Calu3 (cell line): ENCODE data around the gene SOS1. TPM values are rescaled to one million over a fixed set of nuclear protein-coding genes. Genes with fewer than 3 reads are reported as not detected.

ENCODE experiments used
- BruUV-seq: library from RNA; stranded (reverse); fragments of 400-500 nt; replicated peaks from 2 replicates; lab custom pipeline; 2021; lab: Mats Ljungman, UMichigan
- CTCF ChIA-PET: fragments of 300-600 bp; sonication (Branson Sonifier 250); formaldehyde crosslinking; loops from one replicate; lab custom pipeline; 2022; ENCODE audit warnings: antibody characterized with exemption; lab: Charles Lee
- DNase-seq: peaks from one replicate; pipeline ENCODE4 v3.0.0; 2022
- H3K27ac Mint-ChIP-seq: one replicate; pipeline ENCODE4 v1.8.0; 2022; ENCODE audit warnings: mixed read lengths; ENCODE audit not compliant: unreplicated experiment
- H3K27me3 Mint-ChIP-seq: one replicate; pipeline ENCODE4 v1.8.0; 2022; ENCODE audit warnings: mixed read lengths; ENCODE audit not compliant: unreplicated experiment
- H3K36me3 Mint-ChIP-seq: one replicate; pipeline ENCODE4 v1.8.0; 2022; ENCODE audit warnings: mild to moderate bottlenecking, moderate library complexity, mixed read lengths; ENCODE audit not compliant: insufficient read depth, unreplicated experiment
- H3K4me1 Mint-ChIP-seq: one replicate; pipeline ENCODE4 v1.8.0; 2022; ENCODE audit warnings: mild to moderate bottlenecking, low read depth, mixed read lengths; ENCODE audit not compliant: unreplicated experiment
- H3K4me3 Mint-ChIP-seq: one replicate; pipeline ENCODE4 v1.8.0; 2022; ENCODE audit warnings: mild to moderate bottlenecking, low read depth, moderate library complexity, mixed read lengths; ENCODE audit not compliant: unreplicated experiment
- H3K9me3 Mint-ChIP-seq: one replicate; pipeline ENCODE4 v1.8.0; 2022; ENCODE audit warnings: low read depth, mixed read lengths; ENCODE audit not compliant: unreplicated experiment
- intact Hi-C: fragments of 100-400 bp; cut with micrococcal nuclease; formaldehyde crosslinking; loops from one replicate; pipeline ENCODE4 v1.10.0; 2022; ENCODE audit not compliant: unreplicated experiment
- total RNA-seq: library from RNA; stranded (reverse); gene quantifications from 2 replicates; pipeline ENCODE4 v1.2.3, GENCODE V29; 2022
- TF ChIP-seq, protein P1 (sequence below): fragments of 200-600 bp; IDR thresholded peaks from one replicate; pipeline ENCODE4 v1.8.0; 2022; ENCODE audit warnings: antibody characterized with exemption; ENCODE audit not compliant: unreplicated experiment

Gene SOS1
- total RNA-seq, 1 experiment from 2014 or later = 40.0 TPM

DNA sequence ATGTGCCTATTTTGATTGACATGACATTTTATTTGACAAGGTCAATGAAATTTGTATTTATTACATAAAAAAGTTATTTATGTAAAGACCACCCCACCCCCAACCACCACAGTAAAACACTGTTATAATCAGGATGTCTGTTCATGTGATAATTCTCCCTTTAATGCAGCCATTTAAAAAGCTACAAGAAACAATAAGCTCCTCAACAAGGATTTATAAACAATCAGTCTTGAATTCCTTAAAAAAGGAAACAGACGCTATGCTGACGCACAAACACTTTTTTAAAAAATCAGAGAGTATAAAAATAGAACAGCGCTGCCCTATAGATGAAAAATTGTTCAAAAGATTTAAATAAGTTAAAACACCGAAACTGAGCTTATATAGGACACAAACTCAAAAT is 102.2 kb downstream of the SOS1 start:
- Mint-ChIP-seq H3K9me3 (no peaks in the 10 kb centered on the region), H3K36me3 (no peaks in the 10 kb centered on the region), H3K27me3 (no peaks in the 10 kb centered on the region), H3K4me3 (no peak overlapping the region), H3K4me1 (no peaks in the 10 kb centered on the region), H3K27ac (no peak overlapping the region)
- TF ChIP-seq, protein P1, sequence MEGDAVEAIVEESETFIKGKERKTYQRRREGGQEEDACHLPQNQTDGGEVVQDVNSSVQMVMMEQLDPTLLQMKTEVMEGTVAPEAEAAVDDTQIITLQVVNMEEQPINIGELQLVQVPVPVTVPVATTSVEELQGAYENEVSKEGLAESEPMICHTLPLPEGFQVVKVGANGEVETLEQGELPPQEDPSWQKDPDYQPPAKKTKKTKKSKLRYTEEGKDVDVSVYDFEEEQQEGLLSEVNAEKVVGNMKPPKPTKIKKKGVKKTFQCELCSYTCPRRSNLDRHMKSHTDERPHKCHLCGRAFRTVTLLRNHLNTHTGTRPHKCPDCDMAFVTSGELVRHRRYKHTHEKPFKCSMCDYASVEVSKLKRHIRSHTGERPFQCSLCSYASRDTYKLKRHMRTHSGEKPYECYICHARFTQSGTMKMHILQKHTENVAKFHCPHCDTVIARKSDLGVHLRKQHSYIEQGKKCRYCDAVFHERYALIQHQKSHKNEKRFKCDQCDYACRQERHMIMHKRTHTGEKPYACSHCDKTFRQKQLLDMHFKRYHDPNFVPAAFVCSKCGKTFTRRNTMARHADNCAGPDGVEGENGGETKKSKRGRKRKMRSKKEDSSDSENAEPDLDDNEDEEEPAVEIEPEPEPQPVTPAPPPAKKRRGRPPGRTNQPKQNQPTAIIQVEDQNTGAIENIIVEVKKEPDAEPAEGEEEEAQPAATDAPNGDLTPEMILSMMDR = no peak
- no peak for DNase-seq
- CTCF ChIA-PET = interaction anchor here (0.5 to 0.6 kb wide), 2 partner anchors 18 to 1878 kb away, joined by 3 read pairs; no protein-coding TSS in a partner anchor
- BruUV-seq = no TSS peak
- intact Hi-C loops = no loop called here

- Mint-ChIP-seq H3K9me3 (no peaks in the 10 kb centered on the region), H3K27me3 (no peaks in the 10 kb centered on the region), H3K4me1 (no peaks in the 10 kb centered on the region), H3K36me3 (peaks cover 7% of the 10 kb centered on the region), H3K4me3 (no peak overlapping the region), H3K27ac (no peak overlapping the region)
- TF ChIP-seq, protein P1 = no peak
- no TSS peak for BruUV-seq
- CTCF ChIA-PET = interaction anchor here (0.6 to 1.2 kb wide), 3 partner anchors 9 to 799 kb away, joined by 3 read pairs; no protein-coding TSS in a partner anchor
- intact Hi-C loops = no loop called here
- DNase-seq = no peak
Observed at GRCh38 chr2:39017334-39017733, 103.5 kb downstream of the SOS1 start.

DNA sequence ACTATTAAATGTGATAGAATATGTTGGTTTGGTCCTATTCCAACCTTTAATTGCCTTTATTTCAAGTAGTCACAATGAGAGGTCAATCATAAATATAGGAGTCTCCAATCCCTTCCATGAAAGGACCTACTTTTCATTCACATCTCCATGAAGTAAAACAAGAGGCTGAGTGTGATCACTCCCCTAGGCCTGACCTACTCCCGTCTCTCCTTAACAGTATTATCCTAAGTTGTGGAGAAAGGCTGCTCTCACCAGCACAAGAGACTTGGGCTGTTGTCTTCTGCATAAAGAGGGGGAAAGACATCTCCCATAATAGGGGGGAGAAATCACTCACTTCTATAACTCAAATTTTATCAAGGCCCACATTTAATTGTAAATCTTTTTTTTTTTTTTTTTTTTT is 105.4 kb downstream of the SOS1 start:
- CTCF ChIA-PET = no interaction called here
- no peak overlapping the region for H3K27ac Mint-ChIP-seq

DNA sequence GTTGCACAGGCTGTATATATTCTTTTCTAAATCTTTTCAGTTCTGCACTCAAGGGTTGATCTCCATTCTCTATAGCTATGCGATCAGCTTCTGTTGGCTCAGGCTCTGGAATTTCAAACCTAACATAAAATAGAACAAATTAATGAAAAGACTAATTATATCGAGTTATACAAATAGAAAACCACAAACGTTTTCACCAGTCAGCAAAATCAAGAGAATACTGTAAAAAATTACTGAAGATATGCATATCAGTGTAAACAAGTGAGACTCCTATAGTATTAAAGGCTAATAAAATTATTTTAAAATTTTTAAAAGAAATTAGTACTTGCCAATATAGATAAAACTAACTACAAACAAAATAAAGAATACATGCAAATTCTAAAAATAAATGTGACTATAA is 107.0 kb downstream of the SOS1 start:
- no peak for DNase-seq
- intact Hi-C loops = no loop called here
- Mint-ChIP-seq H3K27me3 (no peaks in the 10 kb centered on the region), H3K4me3 (no peak overlapping the region), H3K9me3 (no peaks in the 10 kb centered on the region), H3K4me1 (no peaks in the 10 kb centered on the region), H3K36me3 (peaks cover 11% of the 10 kb centered on the region), H3K27ac (no peak overlapping the region)
- TF ChIP-seq, protein P1 = no peak
- no TSS peak for BruUV-seq
- CTCF ChIA-PET = no interaction called here

More for the DNA sequence above, 105.4 kb downstream of the SOS1 start:
- Mint-ChIP-seq H3K9me3 (no peaks in the 10 kb centered on the region), H3K4me1 (no peaks in the 10 kb centered on the region), H3K27me3 (no peaks in the 10 kb centered on the region), H3K4me3 (no peak overlapping the region), H3K36me3 (peaks cover 8% of the 10 kb centered on the region)
- TF ChIP-seq, protein P1 = no peak
- intact Hi-C loops = no loop called here
- DNase-seq = no peak
- no TSS peak for BruUV-seq
